DND-41 (cell line): Measurements from ENCODE around the gene MSX2.
"Not testable (repeated sequence)": the region's sequence is repeated elsewhere in the genome, so short reads cannot be mapped to it uniquely, and the experiment has no call there.

ENCODE experiments used
- ATAC-seq: fragments of 200-7000 bp; cut with Tn5 transposase; 3 replicates; pipeline ENCODE4 v1.9.1; 2021; ENCODE audit warnings: low read depth; ENCODE audit not compliant: insufficient read depth
- DNase-seq: peaks from one replicate; pipeline ENCODE4 v3.0.0-alpha.2; 2020
- H2AFZ ChIP-seq: 2 replicates; pipeline ENCODE4 v1.6.0; 2012; ENCODE audit warnings: low read depth, low read length
- H3K27ac ChIP-seq: 2 replicates; pipeline ENCODE4 v1.5.1; 2012; ENCODE audit warnings: low read length, inconsistent platforms
- H3K27me3 ChIP-seq: fragments of 200-600 bp; sonication (generic); 2 replicates; pipeline ENCODE4 v1.6.0; 2012; ENCODE audit warnings: low read length, mild to moderate bottlenecking, inconsistent platforms; ENCODE audit not compliant: insufficient read depth, poor library complexity
- H3K36me3 ChIP-seq: 2 replicates; pipeline ENCODE4 v1.5.1; 2012; ENCODE audit warnings: low read length, inconsistent platforms; ENCODE audit not compliant: insufficient read depth
- H3K4me1 ChIP-seq: 2 replicates; pipeline ENCODE4 v1.5.1; 2012; ENCODE audit warnings: mild to moderate bottlenecking, low read length; ENCODE audit not compliant: insufficient read depth
- H3K4me2 ChIP-seq: 2 replicates; pipeline ENCODE4 v1.6.0; 2012; ENCODE audit warnings: mild to moderate bottlenecking, moderate library complexity, low read length, inconsistent platforms; ENCODE audit not compliant: insufficient read depth
- H3K4me3 ChIP-seq, 2 experiments: fragments of 200-600 bp in 1 of 2; shearing (Covaris generic) in 1 of 2; 2 replicates each; pipeline ENCODE4 v1.5.1; 2012 to 2016; ENCODE audit warnings: inconsistent platforms in 2 of 2, low read length in 2 of 2, mild to moderate bottlenecking in 2 of 2, low read depth in 1 of 2, moderate library complexity in 1 of 2
- H3K79me2 ChIP-seq: 2 replicates; pipeline ENCODE4 v1.6.0; 2012; ENCODE audit warnings: low read length, inconsistent platforms; ENCODE audit not compliant: insufficient read depth
- H3K9ac ChIP-seq: 2 replicates; pipeline ENCODE4 v1.6.0; 2012; ENCODE audit warnings: low read depth, mild to moderate bottlenecking, inconsistent platforms, low read length, moderate library complexity
- H3K9me3 ChIP-seq: 2 replicates; pipeline ENCODE4 v1.5.1; 2012; ENCODE audit warnings: low read length, moderate library complexity, mild to moderate bottlenecking, inconsistent platforms; ENCODE audit not compliant: insufficient read depth, severe bottlenecking
- H4K20me1 ChIP-seq: 2 replicates; pipeline ENCODE4 v1.6.0; 2012; ENCODE audit warnings: low read length; ENCODE audit not compliant: insufficient read depth
- CTCF ChIP-seq: IDR thresholded peaks from 2 replicates; pipeline ENCODE4 v1.5.1; 2012; ENCODE audit warnings: borderline replicate concordance, low read length, moderate library complexity, mild to moderate bottlenecking; ENCODE audit not compliant: poor library complexity, severe bottlenecking; ENCODE audit errors: extremely low read depth
- EZH2 ChIP-seq: IDR thresholded peaks from 3 replicates; pipeline ENCODE4 v1.6.1; 2012; ENCODE audit warnings: borderline replicate concordance, low read depth, mild to moderate bottlenecking, moderate library complexity, low read length, inconsistent platforms; ENCODE audit not compliant: severe bottlenecking

The MSX2 gene

GRCh38 chr5:174755106-174755505, 30.7 kb downstream of the MSX2 start:
- Histone ChIP-seq H4K20me1 (no peaks in the 10 kb centered on the region), H3K9me3 (no peaks in the 10 kb centered on the region), H3K4me2 (no peak overlapping the region), H3K4me3 (no peak overlapping the region), H3K27ac (no peak overlapping the region), H3K9ac (no peak overlapping the region), H2AFZ (no peak overlapping the region), H3K36me3 (no peaks in the 10 kb centered on the region), H3K4me1 (no peaks in the 10 kb centered on the region), H3K79me2 (no peaks in the 10 kb centered on the region), H3K27me3 (no peaks in the 10 kb centered on the region)
- no peak for DNase-seq
- TF ChIP-seq CTCF = no peak
- no peak for TF ChIP-seq EZH2
- ATAC-seq = no peak

- no peak overlapping the region for H3K4me2 ChIP-seq
- H3K27ac ChIP-seq = no peak overlapping the region
- H3K4me3 ChIP-seq = no peak overlapping the region
- no peak overlapping the region for H2AFZ ChIP-seq
- H3K27me3 ChIP-seq = no peaks in the 10 kb centered on the region
- TF ChIP-seq EZH2 (no peak), CTCF (no peak)
- H3K36me3 ChIP-seq = no peaks in the 10 kb centered on the region
- H3K4me1 ChIP-seq = no peaks in the 10 kb centered on the region
- DNase-seq = no peak
- no peak for ATAC-seq
- H4K20me1 ChIP-seq = no peaks in the 10 kb centered on the region
- H3K9ac ChIP-seq = no peak overlapping the region
- H3K9me3 ChIP-seq = no peaks in the 10 kb centered on the region
- H3K79me2 ChIP-seq = no peaks in the 10 kb centered on the region
These were observed 34.7 kb downstream of the MSX2 start for GRCh38 chr5:174759091-174759490.

- no peaks in the 10 kb centered on the region for H3K4me1 ChIP-seq
- no peak overlapping the region for H2AFZ ChIP-seq
- no peaks in the 10 kb centered on the region for H4K20me1 ChIP-seq
- no peak overlapping the region for H3K27ac ChIP-seq
- ATAC-seq (no peak), DNase-seq (no peak)
- no peaks in the 10 kb centered on the region for H3K79me2 ChIP-seq
- H3K9me3 ChIP-seq = no peaks in the 10 kb centered on the region
- H3K4me2 ChIP-seq = no peak overlapping the region
- H3K27me3 ChIP-seq = no peaks in the 10 kb centered on the region
- H3K36me3 ChIP-seq = no peaks in the 10 kb centered on the region
- TF ChIP-seq EZH2 = no peak
- TF ChIP-seq CTCF = no peak
- H3K9ac ChIP-seq = no peak overlapping the region
- no peak overlapping the region for H3K4me3 ChIP-seq
These were observed 36.3 kb downstream of the MSX2 start for GRCh38 chr5:174760721-174761120.

GRCh38 chr5:174761341-174761740, 37.0 kb downstream of the MSX2 start:
- not testable (repeated sequence) for H3K4me3 ChIP-seq, DNase-seq, H3K4me1 ChIP-seq, H3K27me3 ChIP-seq, H4K20me1 ChIP-seq, H3K4me2 ChIP-seq, H3K36me3 ChIP-seq, H3K27ac ChIP-seq, H3K79me2 ChIP-seq, H3K9ac ChIP-seq, H3K9me3 ChIP-seq, ATAC-seq, H2AFZ ChIP-seq
